Mesenchymal stem cell (in vitro differentiated cells and primary cell): ENCODE data around the gene GOLGA6L4. TPM values are rescaled to one million over a fixed set of nuclear protein-coding genes. Genes with fewer than 3 reads are reported as not detected.
"Not testable (repeated sequence)": the region's sequence is repeated elsewhere in the genome, so short reads cannot be mapped to it uniquely, and the experiment has no call there.

Source experiments
- DNase-seq: peaks from one replicate; pipeline ENCODE4 v3.0.0-alpha.2; 2013
- H2AFZ ChIP-seq: one replicate; pipeline ENCODE4 v1.6.1; 2013; ENCODE audit warnings: low read depth, mild to moderate bottlenecking, control low read depth, inconsistent platforms, low read length, moderate library complexity
- H2AK5ac ChIP-seq: 2 replicates; pipeline ENCODE4 v1.6.1; 2013; ENCODE audit warnings: low read length, moderate library complexity, mild to moderate bottlenecking, inconsistent platforms; ENCODE audit not compliant: severe bottlenecking
- H2BK120ac ChIP-seq: one replicate; pipeline ENCODE4 v1.6.1; 2013; ENCODE audit warnings: low read depth, mild to moderate bottlenecking, inconsistent platforms, low read length, moderate library complexity
- H2BK12ac ChIP-seq, 2 experiments: one replicate each; pipeline ENCODE4 v1.6.1; 2013; ENCODE audit warnings: inconsistent platforms in 2 of 2, low read length in 2 of 2, mild to moderate bottlenecking in 2 of 2, moderate library complexity in 2 of 2, control low read depth in 1 of 2
- H2BK15ac ChIP-seq: one replicate; pipeline ENCODE4 v1.6.1; 2013; ENCODE audit warnings: mild to moderate bottlenecking, low read depth, inconsistent platforms; ENCODE audit not compliant: poor library complexity, severe bottlenecking
- H2BK5ac ChIP-seq: 2 replicates; pipeline ENCODE4 v1.6.1; 2013; ENCODE audit warnings: low read depth, mild to moderate bottlenecking, low read length, control low read depth, inconsistent platforms; ENCODE audit not compliant: poor library complexity, severe bottlenecking
- H3K14ac ChIP-seq, 2 experiments: one replicate each; pipeline ENCODE4 v1.6.1; 2013; ENCODE audit warnings: inconsistent platforms in 2 of 2, low read length in 2 of 2, control low read depth in 1 of 2, mild to moderate bottlenecking in 1 of 2, moderate library complexity in 1 of 2
- H3K18ac ChIP-seq, 2 experiments: one replicate each; pipeline ENCODE4 v1.6.1; 2013; ENCODE audit warnings: inconsistent platforms in 2 of 2, low read length in 2 of 2, control low read depth in 1 of 2, low read depth in 1 of 2, mild to moderate bottlenecking in 1 of 2
- H3K23ac ChIP-seq, 2 experiments: one replicate each; pipeline ENCODE4 v1.6.1; 2013; ENCODE audit warnings: inconsistent platforms in 2 of 2, low read length in 2 of 2, mild to moderate bottlenecking in 2 of 2, moderate library complexity in 2 of 2, control low read depth in 1 of 2
- H3K27ac ChIP-seq: 2 replicates; pipeline ENCODE4 v1.5.1; 2013; ENCODE audit warnings: mild to moderate bottlenecking, moderate library complexity, low read length, control low read depth, inconsistent platforms; ENCODE audit not compliant: poor library complexity, severe bottlenecking
- H3K27me3 ChIP-seq, 2 experiments: 2 replicates each; pipeline versions ENCODE4 v1.6.1 to v1.7.0; 2013; ENCODE audit warnings: low read length in 2 of 2, mild to moderate bottlenecking in 2 of 2, moderate library complexity in 2 of 2, control low read depth in 1 of 2, inconsistent platforms in 1 of 2; ENCODE audit not compliant: control insufficient read depth in 1 of 2, insufficient read depth in 1 of 2
- H3K36me3 ChIP-seq, 2 experiments: 2 replicates each; pipeline versions ENCODE4 v1.6.1 to v1.7.0; 2013; ENCODE audit warnings: low read length in 2 of 2, control low read depth in 1 of 2, inconsistent platforms in 1 of 2, low read depth in 1 of 2, mild to moderate bottlenecking in 1 of 2; ENCODE audit not compliant: insufficient read depth in 2 of 2, control insufficient read depth in 1 of 2
- H3K4ac ChIP-seq, 2 experiments: one replicate each; pipeline ENCODE4 v1.6.1; 2013; ENCODE audit warnings: inconsistent platforms in 2 of 2, low read length in 2 of 2, mild to moderate bottlenecking in 2 of 2, moderate library complexity in 2 of 2, control low read depth in 1 of 2, low read depth in 1 of 2
- H3K4me1 ChIP-seq: 2 replicates; pipeline ENCODE4 v1.6.1; 2013; ENCODE audit warnings: low read depth, low read length, control low read depth; ENCODE audit not compliant: control insufficient read depth, insufficient read depth
- H3K4me2 ChIP-seq: 2 replicates; pipeline ENCODE4 v1.6.1; 2013; ENCODE audit warnings: low read length, mild to moderate bottlenecking, inconsistent platforms; ENCODE audit not compliant: poor library complexity, severe bottlenecking
- H3K4me3 ChIP-seq, 2 experiments: 2 replicates each; pipeline versions ENCODE4 v1.5.1 to v1.7.0; 2013; ENCODE audit warnings: low read length in 2 of 2, mild to moderate bottlenecking in 2 of 2, control low read depth in 1 of 2, low read depth in 1 of 2; ENCODE audit not compliant: insufficient read depth in 1 of 2
- H3K79me1 ChIP-seq: replicated peaks from 2 replicates; pipeline ENCODE4 v1.6.1; 2013; ENCODE audit warnings: mild to moderate bottlenecking, control low read depth, low read length, inconsistent platforms; ENCODE audit not compliant: poor library complexity, severe bottlenecking
- H3K9ac ChIP-seq: 2 replicates; pipeline ENCODE4 v1.7.0; 2013; ENCODE audit warnings: mild to moderate bottlenecking, low read length, moderate library complexity
- H3K9me3 ChIP-seq: 2 replicates; pipeline ENCODE4 v1.7.0; 2013; ENCODE audit warnings: mild to moderate bottlenecking, low read length; ENCODE audit not compliant: control insufficient read depth
- H4K8ac ChIP-seq: one replicate; pipeline ENCODE4 v1.6.1; 2013; ENCODE audit warnings: inconsistent platforms, mild to moderate bottlenecking, low read length, moderate library complexity
- H4K91ac ChIP-seq: one replicate; pipeline ENCODE4 v1.6.1; 2013; ENCODE audit warnings: mild to moderate bottlenecking, low read length, inconsistent platforms
- WGBS: methylation state at CpG from one replicate; pipeline ENCODE4 v1.1.7; 2013; ENCODE audit warnings: mixed read lengths; 5-methylcytosine and 5-hydroxymethylcytosine counted together
- polyA plus RNA-seq, 2 experiments: library from polyadenylated mRNA; stranded (reverse); fragments of 200-250 nt; gene quantifications; one replicate each; pipeline ENCODE4 v1.2.3, GENCODE V29; 2013

The GOLGA6L4 gene, protein sequence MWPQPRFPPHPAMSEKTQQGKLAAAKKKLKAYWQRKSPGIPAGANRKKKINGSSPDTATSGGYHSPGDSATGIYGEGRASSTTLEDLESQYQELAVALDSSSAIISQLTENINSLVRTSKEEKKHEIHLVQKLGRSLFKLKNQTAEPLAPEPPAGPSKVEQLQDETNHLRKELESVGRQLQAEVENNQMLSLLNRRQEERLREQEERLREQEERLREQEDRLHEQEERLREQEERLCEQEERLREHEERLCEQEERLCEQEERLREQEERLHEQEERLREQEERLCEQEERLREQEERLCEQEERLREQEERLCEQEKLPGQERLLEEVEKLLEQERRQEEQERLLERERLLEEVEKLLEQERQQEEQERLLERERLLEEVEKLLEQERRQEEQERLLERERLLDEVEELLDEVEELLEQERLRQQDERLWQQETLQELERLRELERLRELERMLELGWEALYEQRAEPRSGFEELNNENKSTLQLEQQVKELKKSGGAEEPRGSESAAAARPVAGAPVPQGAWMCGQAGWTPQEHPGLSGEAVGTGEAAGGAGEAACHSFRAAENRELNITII
- polyA plus RNA-seq (2013, experiment 1 of 2) = 1.5 TPM
- polyA plus RNA-seq (2013, experiment 2 of 2) = 1.7 TPM

DNA sequence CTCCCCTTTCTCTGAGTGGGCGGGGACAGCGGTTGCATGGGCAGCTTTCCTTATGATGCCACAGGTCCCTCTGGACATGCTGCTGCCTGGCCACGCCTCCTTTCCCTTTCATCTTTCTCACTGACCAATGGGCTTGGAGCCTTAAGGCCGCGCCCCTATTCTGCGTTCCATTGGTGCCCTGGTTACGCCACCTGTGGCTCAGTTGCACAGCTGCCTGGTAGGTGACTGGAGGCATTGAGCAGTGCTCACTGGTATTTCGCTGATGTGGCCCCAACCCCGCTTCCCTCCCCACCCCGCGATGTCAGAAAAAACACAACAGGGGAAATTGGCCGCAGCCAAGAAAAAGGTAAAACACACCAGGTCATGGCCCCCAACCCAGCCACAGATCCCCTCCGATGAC is at the start of gene GOLGA6L4:
Gene GOLGA6L4 (plus strand): TSS at position 201 of the 400 bp plus-strand sequence. CDS start 62 bp downstream, at position 263.
- not testable (repeated sequence) for H3K27me3 ChIP-seq, H3K4me3 ChIP-seq, H2BK15ac ChIP-seq, DNase-seq, H4K91ac ChIP-seq, H3K18ac ChIP-seq, H2AK5ac ChIP-seq, H3K4me1 ChIP-seq, H3K36me3 ChIP-seq, H3K27ac ChIP-seq, H4K8ac ChIP-seq, H3K9me3 ChIP-seq, H3K9ac ChIP-seq, H2BK12ac ChIP-seq, H3K4me2 ChIP-seq, H2AFZ ChIP-seq, H3K14ac ChIP-seq, H3K4ac ChIP-seq, H3K23ac ChIP-seq, H2BK120ac ChIP-seq, H3K79me1 ChIP-seq, H2BK5ac ChIP-seq
- no CpG with 5 or more reads among the region's 13 CpGs for WGBS

DNA sequence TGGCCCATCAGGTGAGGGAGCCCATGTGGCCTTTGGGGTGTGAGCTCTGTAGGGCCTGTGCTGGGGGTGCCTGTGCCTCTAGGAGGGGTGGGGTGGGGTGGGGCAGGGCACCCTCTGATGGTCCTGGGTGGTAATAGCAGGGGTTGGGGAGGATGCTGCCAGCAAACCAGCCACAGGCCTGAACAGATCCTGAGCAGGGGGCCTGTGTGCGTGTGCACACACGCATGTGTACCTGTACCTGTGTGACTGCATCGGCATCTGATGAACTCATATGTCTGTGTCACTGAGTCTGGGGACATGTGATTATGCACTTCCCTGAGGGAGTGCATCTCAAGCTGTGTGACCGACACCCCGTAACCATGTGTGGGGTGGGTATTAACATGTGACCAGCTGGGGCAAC is 42.6 kb upstream of the GOLGA6L4 start:
- H3K9me3 ChIP-seq, H2BK12ac ChIP-seq, H3K27ac ChIP-seq, H3K36me3 ChIP-seq, H4K91ac ChIP-seq, H2BK120ac ChIP-seq, H3K27me3 ChIP-seq, H3K79me1 ChIP-seq, H3K9ac ChIP-seq, H2AK5ac ChIP-seq, H3K4me2 ChIP-seq, H3K14ac ChIP-seq, H3K18ac ChIP-seq, H4K8ac ChIP-seq, DNase-seq, H3K4me3 ChIP-seq, H3K4me1 ChIP-seq, H3K23ac ChIP-seq, H3K4ac ChIP-seq, H2BK15ac ChIP-seq, H2BK5ac ChIP-seq, H2AFZ ChIP-seq: not testable (repeated sequence)
- WGBS = no CpG with 5 or more reads among the region's 5 CpGs

DNA sequence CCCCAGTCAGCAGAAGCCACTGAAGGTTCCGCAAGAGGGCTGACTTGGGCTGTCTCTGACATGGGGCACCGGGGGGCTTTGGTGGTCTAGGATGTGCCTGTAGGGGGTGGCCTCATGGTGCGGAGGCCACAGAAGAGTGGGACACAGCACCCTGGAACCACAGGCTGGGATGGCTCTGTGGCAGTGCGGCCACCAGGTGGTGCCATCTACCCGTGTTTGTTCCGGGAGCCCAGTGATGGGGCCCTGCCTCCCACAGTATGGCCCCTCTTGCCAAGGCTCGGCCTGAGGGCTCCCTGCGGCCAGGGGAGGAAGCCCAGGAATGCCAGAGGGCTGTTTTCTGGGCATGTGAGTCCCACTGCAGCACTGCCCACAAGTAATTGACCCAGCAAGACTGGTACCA is 40.0 kb upstream of the GOLGA6L4 start:
- not testable (repeated sequence) for H3K4me1 ChIP-seq, DNase-seq, H3K14ac ChIP-seq, H2AK5ac ChIP-seq, H3K9me3 ChIP-seq, H3K27ac ChIP-seq, H2BK120ac ChIP-seq, H4K91ac ChIP-seq, H3K36me3 ChIP-seq, H3K18ac ChIP-seq, H3K4me2 ChIP-seq, H3K27me3 ChIP-seq, H3K9ac ChIP-seq, H2BK5ac ChIP-seq, H3K23ac ChIP-seq, H2BK15ac ChIP-seq, H2AFZ ChIP-seq, H4K8ac ChIP-seq, H2BK12ac ChIP-seq, H3K4me3 ChIP-seq, H3K4ac ChIP-seq, H3K79me1 ChIP-seq
- WGBS = no CpG with 5 or more reads among the region's 8 CpGs

DNA sequence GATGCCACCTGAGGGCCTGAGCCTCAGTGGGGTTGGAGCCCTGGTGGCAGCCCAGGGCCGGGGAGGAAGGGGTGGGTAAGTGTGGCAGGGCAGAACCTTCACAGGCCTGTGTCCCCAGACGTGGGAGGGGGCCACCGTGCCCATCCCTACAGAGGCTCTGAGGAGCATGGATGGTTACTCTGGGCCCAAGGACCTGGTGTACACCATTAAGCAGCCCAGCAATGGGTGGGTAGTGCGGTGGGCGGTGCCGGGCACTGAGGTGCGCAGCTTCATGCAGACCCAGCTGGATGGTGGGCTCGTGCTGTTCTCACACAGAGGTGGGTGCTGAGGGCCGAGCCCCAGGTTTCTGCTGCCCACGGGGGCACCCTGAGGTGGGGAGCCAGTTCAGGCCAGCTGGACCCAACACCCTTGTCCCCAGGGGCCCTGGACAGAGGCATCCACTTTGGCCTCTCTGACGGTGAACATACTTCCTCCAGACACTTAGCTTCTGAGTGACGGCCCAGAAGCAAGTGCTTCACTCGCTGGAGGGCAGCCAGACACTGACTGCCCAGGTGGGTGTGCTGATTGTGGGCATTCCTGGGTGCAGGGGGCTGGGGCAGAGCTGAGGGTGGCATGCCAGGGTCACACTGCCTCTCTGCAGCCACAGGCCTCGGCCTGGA is 38.9 kb upstream of the GOLGA6L4 start:
- H2BK12ac ChIP-seq, H3K27ac ChIP-seq, H3K9ac ChIP-seq, H3K36me3 ChIP-seq, H3K27me3 ChIP-seq, H3K4ac ChIP-seq, H3K79me1 ChIP-seq, H3K4me1 ChIP-seq, H2AK5ac ChIP-seq, H3K14ac ChIP-seq, H3K9me3 ChIP-seq, H3K4me2 ChIP-seq, H3K18ac ChIP-seq, H2BK15ac ChIP-seq, H4K8ac ChIP-seq, H2BK120ac ChIP-seq, H2BK5ac ChIP-seq, H3K4me3 ChIP-seq, H2AFZ ChIP-seq, DNase-seq, H3K23ac ChIP-seq, H4K91ac ChIP-seq: not testable (repeated sequence)
- WGBS = no CpG with 5 or more reads among the region's 14 CpGs
